22Rv1 (cell line): ENCODE measurements around the gene RFC1.

Source experiments
- ZFX ChIP-seq: fragments of 450-650 bp; IDR thresholded peaks from 2 replicates; pipeline ENCODE4 v1.6.1; 2017; ENCODE audit warnings: antibody characterized with exemption, borderline replicate concordance
- TF ChIP-seq, protein P1 (sequence below): fragments of 450-650 bp; IDR thresholded peaks from 2 replicates; pipeline ENCODE4 v1.5.1; 2017; ENCODE audit warnings: mild to moderate bottlenecking

DNA sequence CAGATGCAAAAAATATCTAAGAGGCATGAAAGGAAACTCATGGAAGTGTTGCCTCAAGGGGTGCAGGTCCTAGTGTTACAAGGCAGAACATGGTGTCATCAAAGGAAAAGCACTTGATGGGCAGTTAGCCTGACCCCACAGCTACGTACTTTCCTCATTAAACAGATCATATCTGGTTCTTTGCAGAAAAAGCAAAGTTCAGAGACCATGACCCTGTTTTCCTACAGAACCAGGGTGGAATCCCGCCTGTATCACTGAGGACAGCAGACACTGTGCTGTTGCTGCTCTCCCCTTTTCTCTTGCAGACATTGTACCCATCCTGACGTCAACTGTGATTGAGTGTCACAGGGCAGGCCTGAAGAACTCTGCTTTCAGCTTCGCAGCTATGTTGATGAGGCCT lies 91.7 kb downstream of the RFC1 start:
- TF ChIP-seq, protein P1, sequence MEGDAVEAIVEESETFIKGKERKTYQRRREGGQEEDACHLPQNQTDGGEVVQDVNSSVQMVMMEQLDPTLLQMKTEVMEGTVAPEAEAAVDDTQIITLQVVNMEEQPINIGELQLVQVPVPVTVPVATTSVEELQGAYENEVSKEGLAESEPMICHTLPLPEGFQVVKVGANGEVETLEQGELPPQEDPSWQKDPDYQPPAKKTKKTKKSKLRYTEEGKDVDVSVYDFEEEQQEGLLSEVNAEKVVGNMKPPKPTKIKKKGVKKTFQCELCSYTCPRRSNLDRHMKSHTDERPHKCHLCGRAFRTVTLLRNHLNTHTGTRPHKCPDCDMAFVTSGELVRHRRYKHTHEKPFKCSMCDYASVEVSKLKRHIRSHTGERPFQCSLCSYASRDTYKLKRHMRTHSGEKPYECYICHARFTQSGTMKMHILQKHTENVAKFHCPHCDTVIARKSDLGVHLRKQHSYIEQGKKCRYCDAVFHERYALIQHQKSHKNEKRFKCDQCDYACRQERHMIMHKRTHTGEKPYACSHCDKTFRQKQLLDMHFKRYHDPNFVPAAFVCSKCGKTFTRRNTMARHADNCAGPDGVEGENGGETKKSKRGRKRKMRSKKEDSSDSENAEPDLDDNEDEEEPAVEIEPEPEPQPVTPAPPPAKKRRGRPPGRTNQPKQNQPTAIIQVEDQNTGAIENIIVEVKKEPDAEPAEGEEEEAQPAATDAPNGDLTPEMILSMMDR = no peak
- TF ChIP-seq ZFX = no peak
